Pancreas (tissue), 10 donors: ENCODE results near the gene COL4A3. TPM values are rescaled to one million over a fixed set of nuclear protein-coding genes. Genes with fewer than 3 reads are reported as not detected.
A peak's percentile ranks its signal among the peaks of the same experiment; 100 is the strongest.

Experiments
- ATAC-seq, 4 donors: fragments of 200-7000 bp; cut with Tn5 transposase; one replicate each; pipeline versions ENCODE4 v1.8.0 to v1.9.1; 2020; ENCODE audit warnings: mild to moderate bottlenecking in 4 of 4, moderate library complexity in 4 of 4
- DNase-seq, 6 donors: peaks; one replicate each; pipeline ENCODE4 v3.0.0-alpha.2; 2020
- FAIRE-seq: peaks from 2 replicates; lab custom pipeline; 2012; peaks lifted over from hg19 to GRCh38; lab: Jason Lieb, UNC
- H3K27ac ChIP-seq, 4 donors: fragments of 200-600 bp; sonication (generic); 1 replicate in 3 of 4; 2 replicates in 1 of 4; pipeline versions ENCODE4 v1.5.0 to v1.8.0; 2020
- H3K27me3 ChIP-seq, 4 donors: fragments of 200-600 bp; one replicate each; pipeline ENCODE4 v1.8.0; 2021
- H3K36me3 ChIP-seq, 3 donors: fragments of 200-600 bp; sonication (generic) in 1 of 3; one replicate each; pipeline versions ENCODE4 v1.5.0 to v1.8.0; 2020 to 2021
- H3K4me1 ChIP-seq, 3 donors: fragments of 200-600 bp; one replicate each; pipeline ENCODE4 v1.8.0; 2021
- H3K4me3 ChIP-seq, 4 donors: fragments of 200-600 bp; sonication (generic) in 2 of 4; one replicate each; pipeline versions ENCODE4 v1.5.0 to v1.8.0; 2020 to 2021
- H3K9me3 ChIP-seq, 4 donors: fragments of 200-600 bp; one replicate each; pipeline ENCODE4 v1.8.0; 2021
- CTCF ChIP-seq, 4 donors: fragments of 200-600 bp; sonication (generic) in 3 of 4; IDR thresholded peaks; one replicate each; pipeline versions ENCODE4 v1.5.0 to v1.8.0; 2021; ENCODE audit warnings: antibody characterized with exemption in 4 of 4
- WGBS, 2 donors: extraction: QIAGEN DNeasy Blood & Tissue Kit; methylation state at CpG; one replicate each; pipeline ENCODE4 v1.1.7; 2013; 5-methylcytosine and 5-hydroxymethylcytosine counted together
- intact Hi-C, 3 donors: fragments of 100-400 bp; cut with DNase I; formaldehyde crosslinking; loops; one replicate each; pipeline versions ENCODE4 v1.11.1 to v1.14.2; 2022
- polyA plus RNA-seq, 2 donors: library from polyadenylated mRNA; stranded (reverse); fragments of 200-250 nt; gene quantifications; one replicate each; pipeline ENCODE4 v1.2.3, GENCODE V29; 2013
- total RNA-seq, 6 donors: library from RNA; stranded (reverse); fragmentation: NEBNext Ultra II Directional in 4 of 6; extraction: Animal tissue kit (Norgen Biotek cat#: 25700) in 4 of 6; gene quantifications; one replicate each; pipeline versions ENCODE4 v1.2.1 to v1.2.4, GENCODE V29; 2021 to 2023
- donor health status: healthy with polysubstance abuse.
- donor health status: DM: no; HTN: no; CAD: no; lungs with moderate emphysema.
- donor health status: DM: no; HTN: no; CAD: no.
- donor health status: control.
- donor health status: control.
- donor health status: Bipolar disorder and iron deficiency.
- donor health status: DM: yes; HTN: yes; CAD: no.
- donor health status: DM: no; HTN: no; CAD: no.
- donor health status: DM: no; HTN: no; CAD: no.
- donor health status: DM: yes; HTN: yes; CAD: no.

The COL4A3 gene
- total and polyA plus RNA-seq, 8 donors, result 0.38 to 4.9 (median 3.2) TPM

GRCh38 chr2:227188292-227188691 lies 23.9 kb downstream of the COL4A3 start:
- no peaks in the 10 kb centered on the region for H3K27me3 ChIP-seq
- intact Hi-C loops, result no loop called here
- no peaks in the 10 kb centered on the region for H3K4me1 ChIP-seq
- H3K36me3 ChIP-seq, result no peaks in the 10 kb centered on the region
- H3K9me3 ChIP-seq, result no peaks in the 10 kb centered on the region
- FAIRE-seq, result no peak
- no peak overlapping the region for H3K27ac ChIP-seq
- ATAC-seq, result peak in 1 of 4 donors; percentile 48
- no peak for DNase-seq
- 69 to 83% methylated on average over 6 of the region's 6 CpGs for WGBS, 2 donors
- H3K4me3 ChIP-seq, result no peak overlapping the region
- TF ChIP-seq CTCF (IDR thresholded peaks at IDR 0.05), result no peak

- no peak for FAIRE-seq
- no peaks in the 10 kb centered on the region for H3K4me1 ChIP-seq
- H3K9me3 ChIP-seq, result no peaks in the 10 kb centered on the region
- intact Hi-C loops, result no loop called here
- no peak for DNase-seq
- H3K36me3 ChIP-seq, result no peaks in the 10 kb centered on the region
- ATAC-seq, result no peak
- no peak overlapping the region for H3K4me3 ChIP-seq
- H3K27ac ChIP-seq, result no peak overlapping the region
- no peaks in the 10 kb centered on the region for H3K27me3 ChIP-seq
- WGBS, 2 donors, result 70 to 77% methylated on average over 3 of the region's 3 CpGs
- no peak for TF ChIP-seq CTCF (IDR thresholded peaks at IDR 0.05)
These were observed 26.9 kb downstream of the COL4A3 start for GRCh38 chr2:227191367-227191766.

- Histone ChIP-seq H3K27ac (no peak overlapping the region), H3K36me3 (no peaks in the 10 kb centered on the region), H3K4me1 (no peaks in the 10 kb centered on the region), H3K4me3 (no peak overlapping the region), H3K9me3 (no peaks in the 10 kb centered on the region), H3K27me3 (no peaks in the 10 kb centered on the region)
- no peak for FAIRE-seq
- TF ChIP-seq CTCF (IDR thresholded peaks at IDR 0.05), result no peak
- 91 to 97% methylated on average over 3 of the region's 3 CpGs for WGBS, 2 donors
- DNase-seq, result no peak
- intact Hi-C loops, result no loop called here
- no peak for ATAC-seq
These were observed 28.1 kb downstream of the COL4A3 start for GRCh38 chr2:227192491-227192890.

GRCh38 chr2:227194219-227194618 lies 29.8 kb downstream of the COL4A3 start:
- intact Hi-C loops, result no loop called here
- ATAC-seq, result no peak
- 67 to 82% methylated on average over 2 of the region's 2 CpGs for WGBS, 2 donors

More at GRCh38 chr2:227194219-227194618, 29.8 kb downstream of the COL4A3 start:
- Histone ChIP-seq H3K27ac (no peak overlapping the region), H3K36me3 (no peaks in the 10 kb centered on the region), H3K4me3 (no peak overlapping the region), H3K4me1 (no peaks in the 10 kb centered on the region), H3K9me3 (no peaks in the 10 kb centered on the region), H3K27me3 (no peaks in the 10 kb centered on the region)
- DNase-seq, result no peak
- TF ChIP-seq CTCF (IDR thresholded peaks at IDR 0.05), result no peak
- no peak for FAIRE-seq
